ENCODE results near the gene PTX3.

- TF ChIP-seq POLR2A (IDR thresholded peaks at IDR 0.05), result no peak
- TF ChIP-seq, protein P1, sequence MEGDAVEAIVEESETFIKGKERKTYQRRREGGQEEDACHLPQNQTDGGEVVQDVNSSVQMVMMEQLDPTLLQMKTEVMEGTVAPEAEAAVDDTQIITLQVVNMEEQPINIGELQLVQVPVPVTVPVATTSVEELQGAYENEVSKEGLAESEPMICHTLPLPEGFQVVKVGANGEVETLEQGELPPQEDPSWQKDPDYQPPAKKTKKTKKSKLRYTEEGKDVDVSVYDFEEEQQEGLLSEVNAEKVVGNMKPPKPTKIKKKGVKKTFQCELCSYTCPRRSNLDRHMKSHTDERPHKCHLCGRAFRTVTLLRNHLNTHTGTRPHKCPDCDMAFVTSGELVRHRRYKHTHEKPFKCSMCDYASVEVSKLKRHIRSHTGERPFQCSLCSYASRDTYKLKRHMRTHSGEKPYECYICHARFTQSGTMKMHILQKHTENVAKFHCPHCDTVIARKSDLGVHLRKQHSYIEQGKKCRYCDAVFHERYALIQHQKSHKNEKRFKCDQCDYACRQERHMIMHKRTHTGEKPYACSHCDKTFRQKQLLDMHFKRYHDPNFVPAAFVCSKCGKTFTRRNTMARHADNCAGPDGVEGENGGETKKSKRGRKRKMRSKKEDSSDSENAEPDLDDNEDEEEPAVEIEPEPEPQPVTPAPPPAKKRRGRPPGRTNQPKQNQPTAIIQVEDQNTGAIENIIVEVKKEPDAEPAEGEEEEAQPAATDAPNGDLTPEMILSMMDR (IDR thresholded peaks at IDR 0.05), result no peak
- no peak for TF ChIP-seq POLR2AphosphoS5 (IDR thresholded peaks at IDR 0.05)
Measured at GRCh38 chr3:157427901-157428300, 8.7 kb upstream of the PTX3 start.

Data from transverse colon (tissue), 4 donors.